ENCODE data around the gene PINLYP.

DNA sequence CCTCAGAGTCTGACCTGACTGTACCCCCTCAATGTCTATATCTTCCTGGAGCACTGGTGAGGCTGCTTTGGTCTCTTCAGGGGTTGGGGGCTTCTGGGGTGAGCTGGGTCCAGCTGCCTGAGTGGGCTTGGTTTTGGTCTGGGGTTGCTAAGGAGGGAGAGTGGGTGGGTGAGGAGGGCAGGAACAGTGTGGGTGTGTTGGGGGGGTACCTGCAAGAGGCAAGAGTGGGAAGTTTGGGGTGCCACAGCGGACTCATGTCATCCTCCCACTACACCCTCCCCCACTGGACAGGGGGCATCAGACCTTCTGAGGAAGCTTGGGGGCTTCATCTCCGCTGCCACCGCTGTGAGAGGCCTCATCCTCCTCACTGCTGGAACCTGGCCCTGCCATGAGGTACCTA lies 29.0 kb upstream of the PINLYP start:
- TF ChIP-seq, protein P1, sequence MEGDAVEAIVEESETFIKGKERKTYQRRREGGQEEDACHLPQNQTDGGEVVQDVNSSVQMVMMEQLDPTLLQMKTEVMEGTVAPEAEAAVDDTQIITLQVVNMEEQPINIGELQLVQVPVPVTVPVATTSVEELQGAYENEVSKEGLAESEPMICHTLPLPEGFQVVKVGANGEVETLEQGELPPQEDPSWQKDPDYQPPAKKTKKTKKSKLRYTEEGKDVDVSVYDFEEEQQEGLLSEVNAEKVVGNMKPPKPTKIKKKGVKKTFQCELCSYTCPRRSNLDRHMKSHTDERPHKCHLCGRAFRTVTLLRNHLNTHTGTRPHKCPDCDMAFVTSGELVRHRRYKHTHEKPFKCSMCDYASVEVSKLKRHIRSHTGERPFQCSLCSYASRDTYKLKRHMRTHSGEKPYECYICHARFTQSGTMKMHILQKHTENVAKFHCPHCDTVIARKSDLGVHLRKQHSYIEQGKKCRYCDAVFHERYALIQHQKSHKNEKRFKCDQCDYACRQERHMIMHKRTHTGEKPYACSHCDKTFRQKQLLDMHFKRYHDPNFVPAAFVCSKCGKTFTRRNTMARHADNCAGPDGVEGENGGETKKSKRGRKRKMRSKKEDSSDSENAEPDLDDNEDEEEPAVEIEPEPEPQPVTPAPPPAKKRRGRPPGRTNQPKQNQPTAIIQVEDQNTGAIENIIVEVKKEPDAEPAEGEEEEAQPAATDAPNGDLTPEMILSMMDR (IDR thresholded peaks at IDR 0.05): no peak
- TF ChIP-seq POLR2AphosphoS5 (IDR thresholded peaks at IDR 0.05) (no peak), POLR2A (IDR thresholded peaks at IDR 0.05) (no peak)
